Neural progenitor cell (in vitro differentiated cells): Measurements from ENCODE around the gene CCKAR.

ENCODE experiments used
- CTCF ChIP-seq: fragments of 200-600 bp; sonication (generic); IDR thresholded peaks from 2 replicates; pipeline ENCODE4 v1.5.1; 2017; ENCODE audit warnings: antibody characterized with exemption, mild to moderate bottlenecking
- EZH2phosphoT487 ChIP-seq: fragments of 200-600 bp; sonication (generic); IDR thresholded peaks from 2 replicates; pipeline ENCODE4 v1.6.1; 2017; ENCODE audit warnings: antibody characterized with exemption

- TF ChIP-seq CTCF, result no peak
- TF ChIP-seq EZH2phosphoT487, result no peak
Measured at GRCh38 chr4:26462874-26463273, 27.4 kb downstream of the CCKAR start.
